Measurements from ENCODE around the gene PRUNE1.

- TF ChIP-seq CTCF (IDR thresholded peaks at IDR 0.05; ENCODE audit: low read length) (no peak), EZH2phosphoT487 (IDR thresholded peaks at IDR 0.05; ENCODE audit: low read length) (no peak), EZH2 (optimal IDR thresholded peaks at IDR 0.05; ENCODE audit: low read depth, low read length) (no peak)
Measured at GRCh38 chr1:150974580-150975478, 33.4 kb upstream of the PRUNE1 start, which contains the start of gene CERS2.
